Inferior parietal cortex (tissue), 1 donor: ENCODE data around the gene IGSF9.

ENCODE experiments used
- DNase-seq: peaks from one replicate; pipeline ENCODE4 v3.0.0-alpha.2; 2016; ENCODE audit errors: extremely low spot score

The IGSF9 gene

DNA sequence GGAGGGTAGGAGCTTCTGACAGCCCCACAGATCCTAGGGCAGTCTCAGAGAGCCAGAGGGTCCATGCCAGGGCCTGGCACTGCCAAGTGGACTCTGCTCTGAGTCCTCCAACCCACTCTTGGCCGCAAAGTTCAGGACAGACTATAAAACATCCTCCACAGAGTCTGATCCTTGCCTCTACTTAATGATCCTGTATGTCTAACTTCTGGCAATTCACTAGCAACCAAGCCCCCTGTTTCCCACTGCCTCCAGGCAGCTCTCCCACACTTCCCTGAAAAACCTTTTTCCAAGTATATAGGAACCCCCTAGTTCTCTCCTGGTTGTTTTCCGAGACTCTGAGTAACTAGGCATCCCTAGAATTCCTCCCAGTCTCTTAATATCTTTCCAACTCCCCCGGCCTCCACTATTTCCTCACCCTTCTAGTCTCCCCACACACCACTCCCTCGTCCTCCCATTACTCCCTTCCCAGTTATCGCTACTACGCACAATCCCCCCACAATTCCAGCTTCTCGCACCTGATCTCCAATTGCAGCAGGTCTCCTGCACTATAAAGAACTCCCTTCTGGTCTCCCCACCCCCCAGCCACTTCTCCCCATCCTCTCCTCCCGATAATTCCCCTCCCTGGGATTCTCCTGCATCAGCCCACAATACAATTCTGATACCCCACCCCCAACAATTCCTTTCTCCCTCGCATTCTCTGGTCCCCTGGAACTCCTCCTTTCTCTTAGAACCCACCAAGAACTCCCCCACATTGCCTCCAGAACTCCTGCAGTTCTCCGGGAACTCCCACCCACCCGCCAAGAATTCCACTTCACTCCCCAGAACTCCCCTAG is 574 bp downstream of the IGSF9 start:
- DNase-seq = no peak

DNA sequence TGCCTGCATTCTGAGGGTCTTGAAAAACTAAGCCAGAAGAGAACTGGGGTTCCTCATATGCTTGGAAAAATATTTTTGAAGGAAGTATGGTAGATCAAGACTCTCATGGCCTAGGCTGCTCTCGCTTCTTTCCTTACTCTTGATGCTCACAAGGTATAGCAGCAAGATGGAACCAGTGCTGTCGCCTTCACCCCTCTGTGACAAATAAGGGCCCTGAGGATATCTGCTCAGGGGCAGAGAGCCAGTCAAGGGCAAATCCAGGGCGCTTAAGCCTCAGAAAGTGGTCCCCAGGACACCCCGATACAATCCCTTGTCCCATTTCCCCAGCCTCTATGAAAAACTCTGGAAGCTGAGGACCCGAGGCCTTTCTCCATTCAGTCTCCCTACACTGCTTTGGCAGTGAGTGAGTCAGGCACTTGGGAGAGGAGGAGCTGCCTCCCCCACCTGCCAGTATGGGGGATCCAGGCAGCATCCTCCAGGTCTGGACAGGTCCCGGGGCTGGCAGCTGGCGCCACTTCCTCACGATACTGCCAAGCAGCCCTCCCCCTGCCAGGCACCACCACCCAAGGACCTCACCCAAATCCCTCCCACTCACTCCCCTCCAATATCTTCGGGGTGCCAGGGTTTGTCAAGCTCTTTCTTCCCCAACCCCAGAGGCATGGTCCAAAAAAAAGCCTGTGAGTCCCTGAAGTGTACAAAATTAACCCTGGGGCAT is 1.3 kb downstream of the IGSF9 start:
- DNase-seq = no peak

DNA sequence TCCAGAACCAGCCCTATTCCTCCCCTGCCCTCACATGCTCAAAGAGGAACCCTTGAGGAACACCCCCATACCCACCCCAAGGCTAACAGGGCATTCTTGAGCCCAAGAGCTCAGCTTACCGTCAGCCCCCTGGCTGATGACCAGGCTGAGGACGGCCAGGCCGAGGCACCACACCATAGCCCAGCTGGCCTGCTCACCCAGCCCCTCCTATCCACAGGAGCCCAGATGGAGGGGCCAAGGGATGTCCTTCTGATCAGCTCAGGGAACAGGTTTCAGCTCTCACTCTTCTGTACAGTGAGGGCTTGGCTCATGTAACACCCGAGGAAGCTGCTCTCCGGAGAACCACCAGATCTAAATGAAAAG is 2.2 kb downstream of the IGSF9 start:
- no peak for DNase-seq

DNA sequence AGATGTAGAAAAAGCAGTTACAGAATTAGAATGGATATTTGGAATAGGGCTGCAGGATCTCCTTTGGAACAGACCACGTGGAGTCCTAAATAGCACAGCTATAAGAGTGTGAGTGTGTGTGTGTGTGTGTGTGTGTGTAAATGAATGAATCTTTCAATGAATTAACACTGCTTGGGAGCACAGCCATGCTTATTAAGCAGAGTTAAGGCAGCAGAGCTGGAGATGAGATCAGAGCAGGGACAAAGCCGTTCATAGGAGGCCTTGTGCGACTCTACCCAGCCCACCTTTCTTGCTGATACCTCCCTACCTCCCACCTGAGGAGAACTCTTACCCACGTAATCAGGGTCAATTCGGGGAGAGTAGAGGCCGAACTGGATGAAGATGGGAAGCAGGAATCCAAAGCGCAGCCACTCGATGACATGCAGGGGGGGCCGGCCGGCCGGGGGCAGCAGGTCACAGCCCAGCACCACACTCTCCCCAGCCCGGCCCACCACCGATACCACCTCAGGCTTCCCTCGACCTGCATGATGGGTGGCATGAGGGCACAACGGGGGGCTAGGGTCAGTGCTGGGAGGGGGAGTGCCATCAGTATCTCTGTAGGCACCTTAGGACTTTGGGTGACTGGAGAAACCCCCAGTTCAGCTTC is 2.7 kb downstream of the IGSF9 start:
- no peak for DNase-seq

DNA sequence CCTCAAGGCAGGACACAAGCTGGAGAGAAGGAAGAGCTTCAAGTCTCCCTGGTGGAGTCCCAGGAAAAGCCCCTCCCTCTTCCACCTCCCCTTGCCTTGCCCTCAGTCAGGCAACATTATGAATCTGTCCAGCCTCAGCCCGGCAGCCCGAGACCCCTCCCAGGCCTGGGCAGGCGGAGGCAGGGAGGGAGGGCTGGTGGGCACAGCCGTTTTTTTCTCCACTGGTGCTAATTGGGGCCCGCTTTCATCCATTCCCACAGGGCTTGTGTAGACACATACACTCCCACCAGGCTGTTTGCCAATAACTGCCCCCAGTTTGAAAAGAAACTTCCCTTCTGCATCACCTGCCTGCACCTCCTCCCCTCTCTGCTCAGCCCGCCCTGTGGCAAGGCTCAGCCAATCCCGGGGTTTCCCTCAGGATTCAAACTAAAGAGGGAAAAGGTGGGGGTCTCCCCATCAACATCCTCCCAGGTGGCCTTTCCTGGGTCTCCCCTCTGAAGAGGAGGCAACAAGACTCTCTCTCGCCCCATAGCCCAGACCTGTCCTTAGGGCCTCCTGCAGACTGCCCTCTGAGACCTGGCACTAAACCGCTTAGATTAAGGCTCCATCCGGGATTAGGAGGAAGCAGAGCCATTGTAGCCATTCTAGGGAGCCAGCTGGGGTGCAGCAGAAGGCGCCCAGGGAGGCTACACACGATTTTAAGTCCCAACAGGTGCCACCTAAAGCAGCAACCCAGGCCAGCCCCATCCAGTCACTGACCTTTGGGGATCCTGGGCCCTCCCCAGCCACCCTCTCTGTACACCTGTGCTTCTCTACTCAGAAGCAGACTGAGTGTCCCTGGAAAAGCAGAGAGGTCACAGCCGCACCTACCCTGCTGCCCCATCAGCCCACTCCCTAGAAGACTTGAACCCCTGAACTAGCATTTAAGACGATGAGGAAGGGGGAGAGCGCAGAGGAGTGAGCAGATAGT is 3.5 kb downstream of the IGSF9 start:
- DNase-seq = no peak

DNA sequence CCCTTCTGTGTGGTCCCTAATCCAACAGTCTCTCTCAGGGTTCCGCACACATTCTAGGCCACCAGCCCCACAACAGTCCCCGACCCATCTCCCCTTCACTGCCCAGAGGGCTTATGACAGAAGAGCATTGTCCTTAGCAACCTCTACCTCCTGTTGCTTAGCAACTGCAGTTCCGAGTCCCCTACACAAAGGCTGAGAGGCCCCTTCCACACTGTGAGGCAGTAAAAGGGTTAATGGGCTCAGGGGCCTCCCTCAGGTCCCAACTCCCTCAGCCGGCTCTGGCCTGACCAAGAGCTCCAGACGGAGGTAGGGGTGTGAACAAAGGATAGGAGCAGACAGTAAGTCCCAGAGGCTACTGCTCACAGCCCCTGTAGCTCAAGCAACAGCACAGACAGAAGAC is 4.3 kb downstream of the IGSF9 start:
- no peak for DNase-seq

DNA sequence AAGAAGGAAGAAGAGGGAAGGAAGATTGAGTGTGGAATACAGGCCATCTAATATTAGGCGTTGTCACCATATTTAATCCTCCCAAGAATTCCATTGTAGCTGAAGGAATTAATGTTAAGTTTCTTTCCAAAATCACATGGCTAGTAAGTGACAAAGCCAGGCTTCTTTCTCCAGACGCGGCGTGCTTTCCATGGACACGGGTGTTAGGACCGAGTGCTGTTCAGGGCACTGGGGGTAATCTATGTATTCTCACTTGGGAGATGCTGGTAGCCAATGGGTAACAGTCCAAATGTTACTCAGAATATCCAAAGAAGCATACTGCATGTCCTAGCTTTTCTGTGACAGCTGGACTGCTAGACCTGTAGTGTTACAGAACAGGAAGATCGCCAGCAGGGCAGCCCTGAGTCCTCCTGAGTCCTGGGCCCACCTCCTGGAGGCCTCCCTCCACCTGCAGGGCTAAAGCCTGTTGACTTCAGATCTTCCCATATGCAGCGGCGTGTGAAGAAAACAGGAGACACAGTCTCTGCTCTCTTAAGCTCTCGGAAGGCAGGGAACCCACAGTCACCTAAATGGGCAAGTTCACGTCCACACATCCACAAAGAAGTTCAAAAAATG is 5.3 kb downstream of the IGSF9 start:
- no peak for DNase-seq

DNA sequence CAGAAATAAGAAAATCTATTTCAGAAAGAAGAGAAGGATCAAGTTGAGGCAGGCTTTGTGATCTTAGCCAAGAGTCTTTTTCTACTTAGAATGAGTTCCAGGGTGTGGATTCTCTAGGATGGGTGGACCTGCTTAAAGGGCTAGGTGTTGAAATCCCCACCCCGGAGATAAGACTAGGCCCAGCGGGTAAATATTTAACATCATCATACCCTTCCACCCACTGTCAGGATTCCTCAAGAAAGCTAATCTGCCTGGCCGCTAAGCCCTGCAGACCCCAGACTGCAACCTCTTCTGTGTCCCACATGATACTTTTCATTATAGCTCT is 5.8 kb downstream of the IGSF9 start:
- DNase-seq = no peak

DNA sequence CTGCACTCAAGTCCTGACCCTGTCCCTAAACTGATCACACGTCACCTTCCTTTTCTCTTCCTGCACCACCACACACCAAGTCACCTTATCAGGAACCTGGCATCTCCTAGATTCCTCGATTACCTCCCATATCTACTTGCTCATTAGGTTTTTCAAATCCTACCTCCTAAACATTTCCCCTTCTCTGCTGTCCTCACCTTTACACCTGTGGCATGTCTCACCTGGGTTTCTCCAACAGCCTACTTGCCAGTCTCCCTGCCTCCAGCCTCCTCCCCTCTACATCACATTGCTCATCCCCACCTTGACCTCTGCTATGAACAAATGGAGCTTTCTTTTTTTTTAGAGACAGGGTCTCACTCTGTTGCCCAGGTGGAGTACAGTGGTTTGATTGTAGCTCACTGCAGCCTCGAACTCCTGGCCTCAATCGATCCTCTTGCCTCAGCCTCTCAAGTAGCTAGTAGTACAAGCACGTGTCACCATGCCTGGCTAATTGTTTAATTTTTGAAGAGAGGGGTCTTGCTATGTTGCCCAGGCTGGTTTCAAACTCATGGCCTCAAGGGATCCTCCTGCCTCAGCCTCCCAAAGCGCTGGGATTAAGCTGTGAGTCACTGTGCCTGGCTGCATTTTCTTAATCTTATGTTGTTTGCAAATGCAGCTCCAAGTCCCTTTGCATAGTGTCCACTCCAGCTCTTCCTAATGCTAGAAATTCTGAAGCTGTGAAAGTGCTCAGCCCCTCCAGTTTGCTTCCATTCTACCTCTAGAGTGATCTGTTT is 6.3 kb downstream of the IGSF9 start:
- no peak for DNase-seq

DNA sequence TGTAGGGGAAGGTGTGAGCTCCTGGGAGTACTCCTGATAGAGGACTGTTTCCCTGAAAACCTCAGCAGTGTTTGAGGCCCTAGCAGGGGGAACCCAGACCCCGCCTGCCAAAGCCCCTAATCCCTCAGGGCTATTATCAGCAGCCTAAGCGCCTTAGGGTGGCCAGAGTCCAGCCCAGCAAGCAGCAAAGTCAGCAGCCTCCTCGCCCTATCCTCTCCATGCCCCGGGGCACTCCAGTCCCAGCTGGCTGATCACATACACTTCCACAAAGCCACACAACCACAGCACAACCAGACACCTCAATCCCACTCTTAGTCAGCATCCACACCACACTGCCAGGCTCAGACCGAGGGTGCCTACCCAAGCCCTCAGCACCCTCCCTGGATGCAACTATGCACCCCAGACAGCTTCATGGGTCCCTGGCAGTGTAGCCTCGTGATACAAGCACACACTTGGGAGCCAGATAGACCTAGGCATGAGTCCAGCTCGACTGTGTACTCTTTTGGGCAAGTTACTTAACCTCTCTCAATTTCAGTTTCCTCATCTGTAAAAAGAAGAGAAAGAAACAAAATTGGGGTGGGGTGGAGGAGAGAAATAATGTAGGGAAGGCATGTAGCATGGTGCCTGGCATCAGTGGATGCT is 7.1 kb downstream of the IGSF9 start:
- DNase-seq = no peak

DNA sequence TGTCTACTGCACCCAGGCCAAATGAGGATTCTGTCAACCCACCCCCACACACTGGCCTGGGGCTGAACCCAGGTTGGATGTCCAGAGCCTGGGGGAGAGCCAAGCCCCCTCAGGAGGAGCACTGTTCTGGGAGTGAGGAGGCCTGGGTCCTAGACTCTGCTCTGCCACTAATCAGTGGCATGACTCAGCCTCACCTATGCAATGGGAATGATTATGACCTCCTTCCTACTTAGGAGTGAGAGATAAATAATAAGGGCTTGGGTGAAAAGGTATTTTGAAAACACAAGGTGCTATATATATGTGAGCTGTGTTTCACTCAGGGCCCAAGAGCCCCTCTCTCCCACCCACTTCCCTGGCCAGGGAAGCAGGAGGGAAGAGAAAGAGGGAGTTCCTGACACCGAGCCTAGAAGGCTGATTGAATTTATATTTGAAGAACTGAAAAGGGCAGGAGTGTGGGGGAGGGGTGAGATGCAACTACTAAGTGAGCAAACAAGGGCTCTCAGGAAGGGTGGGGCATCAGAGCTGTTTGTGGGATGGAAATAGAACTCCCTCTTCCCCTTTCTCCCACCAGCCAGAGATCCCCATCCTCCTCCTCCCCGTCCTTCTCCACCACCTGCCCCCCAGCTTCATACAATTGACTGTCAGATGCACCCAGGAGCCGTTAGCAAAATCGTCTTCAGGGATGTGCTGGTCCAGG is 8.2 kb downstream of the IGSF9 start:
- no peak for DNase-seq

DNA sequence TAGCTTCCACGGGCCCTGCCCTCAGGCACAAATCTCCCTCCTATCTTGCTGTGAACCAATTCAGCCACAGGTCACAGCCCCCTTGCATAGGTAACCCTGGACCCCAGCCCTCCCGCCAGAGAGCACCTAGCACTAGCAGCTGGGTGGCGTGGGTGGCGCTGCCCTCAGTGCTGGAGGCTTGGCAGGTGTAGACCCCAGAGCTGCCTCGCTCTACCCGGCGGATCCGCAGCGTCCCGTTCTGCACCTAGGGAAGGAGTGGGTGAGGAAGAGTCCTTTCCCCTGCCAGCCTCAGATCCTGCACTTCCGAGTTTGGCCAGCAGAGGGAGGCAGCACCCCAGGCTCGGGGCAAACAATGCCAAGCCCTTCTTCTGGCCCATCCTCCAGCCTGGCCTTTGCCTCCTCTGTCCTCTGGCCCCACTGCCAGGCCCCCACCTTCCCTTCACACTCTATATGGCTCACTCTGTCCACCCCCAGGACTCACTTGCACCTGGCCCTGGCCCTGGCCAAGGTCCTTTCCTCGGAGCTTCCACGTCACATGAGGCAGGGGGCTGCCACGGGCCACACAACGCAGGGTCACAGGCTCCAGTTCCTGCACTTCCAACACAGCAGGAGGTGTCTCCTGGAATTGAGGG is 9.0 kb downstream of the IGSF9 start:
- peak; percentile 36 for DNase-seq

DNA sequence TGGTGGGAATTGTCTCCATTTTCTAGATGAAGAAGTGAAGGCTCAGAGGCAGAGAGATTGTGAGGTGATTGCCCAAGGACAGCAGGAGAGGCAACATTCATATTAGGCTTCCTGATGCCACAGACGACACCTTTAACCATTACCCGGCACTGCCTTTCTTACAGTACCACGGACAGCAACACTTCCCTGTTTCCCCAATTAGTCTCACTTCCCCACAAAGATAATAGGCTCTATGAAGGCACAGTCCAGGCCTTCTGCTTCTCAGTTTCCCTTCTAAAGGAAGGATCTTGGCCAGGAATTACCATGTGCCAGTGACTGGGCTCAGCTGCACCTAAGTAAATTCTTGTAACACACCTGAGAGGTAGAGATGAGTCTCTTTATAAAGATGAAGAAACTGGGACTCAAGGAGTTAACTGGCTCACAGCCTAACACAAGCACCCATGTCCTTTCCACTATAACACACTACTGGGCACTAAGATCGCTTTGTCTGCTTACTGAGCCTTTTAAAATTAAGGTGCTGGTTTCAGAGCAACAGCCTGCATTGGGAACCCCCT is 9.6 kb downstream of the IGSF9 start:
- DNase-seq = no peak

DNA sequence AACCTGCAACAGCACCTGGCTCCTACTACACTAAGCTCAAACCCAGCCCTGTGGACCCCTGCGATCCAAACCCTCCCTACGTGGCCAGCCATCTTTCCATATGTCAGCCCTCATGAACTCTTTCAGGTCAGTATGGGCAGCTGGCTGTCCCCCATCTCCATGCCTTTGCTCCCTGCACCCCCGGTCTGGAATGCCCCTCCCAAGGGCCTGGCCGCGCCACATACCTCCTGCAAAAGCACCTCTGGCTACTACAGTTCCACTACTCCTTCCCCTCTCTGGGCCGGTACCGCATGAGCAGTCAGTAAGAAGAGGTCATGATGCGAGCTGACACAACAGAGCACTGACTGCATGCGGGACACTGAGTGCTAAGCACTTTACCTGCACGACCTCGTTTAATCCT is 10.1 kb downstream of the IGSF9 start:
- no peak for DNase-seq

DNA sequence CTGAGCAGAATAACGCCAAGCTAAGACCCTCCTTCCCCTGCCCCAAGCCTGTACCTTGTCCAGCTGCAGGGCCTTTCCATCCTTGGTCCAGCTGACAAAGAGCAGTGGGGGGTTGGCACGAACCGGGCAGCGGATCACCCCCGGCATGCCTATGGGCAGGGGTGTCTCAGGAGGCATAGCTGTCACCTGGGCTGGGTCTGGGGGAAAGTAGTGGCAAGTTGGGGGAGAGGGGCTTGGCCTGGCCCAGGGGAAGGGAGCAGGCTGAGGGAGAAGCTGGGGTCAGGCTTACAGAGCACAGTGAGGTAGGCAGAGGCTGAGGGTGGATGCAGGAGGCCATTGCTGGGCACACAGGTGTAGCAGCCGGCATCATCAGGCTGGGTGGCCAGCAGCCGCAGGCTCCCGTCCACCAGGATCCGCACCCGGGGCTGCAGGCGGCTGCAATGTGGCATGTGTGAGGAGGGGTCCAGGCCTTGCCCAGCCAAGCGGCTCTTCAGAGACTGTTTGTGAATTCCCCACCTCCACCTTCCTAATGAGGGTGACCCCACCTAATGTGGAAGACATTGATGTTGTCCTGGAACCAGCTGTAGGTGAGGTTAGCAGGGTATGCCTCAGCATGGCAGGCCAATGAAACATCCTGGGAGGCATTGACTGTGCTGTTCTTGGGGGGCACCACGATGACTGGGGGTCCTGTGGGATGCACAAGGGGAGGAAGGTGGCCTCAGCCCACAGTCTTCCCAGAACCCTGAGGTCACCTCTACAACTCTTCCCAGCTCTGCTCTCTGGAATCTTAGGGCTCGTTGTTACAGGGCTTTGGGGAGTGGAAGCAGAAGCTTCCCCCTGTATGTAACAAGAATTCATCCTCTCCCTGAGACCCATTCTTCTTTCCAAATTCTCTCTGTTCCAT is 11.0 kb downstream of the IGSF9 start:
- no peak for DNase-seq

DNA sequence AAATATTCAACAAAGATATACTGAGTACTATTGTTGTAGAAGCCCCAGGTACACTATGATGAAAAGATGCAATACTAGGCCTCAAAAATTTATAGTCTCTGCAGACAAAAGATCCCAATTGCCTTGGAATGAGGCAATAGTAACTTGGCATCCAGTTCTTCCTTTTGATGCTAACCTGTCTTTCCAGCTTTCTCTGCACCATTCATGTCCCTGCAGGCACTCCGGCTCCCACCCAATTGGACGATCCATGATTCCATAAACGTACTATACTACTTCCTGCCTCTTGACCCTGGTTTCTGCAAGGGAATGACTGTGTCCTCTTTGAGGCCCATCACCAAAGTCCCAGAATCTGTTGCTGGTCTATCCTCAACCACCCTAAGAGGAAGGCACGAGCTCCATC is 12.1 kb downstream of the IGSF9 start:
- no peak for DNase-seq
